B cell (primary cell): ENCODE results near the gene APRT. TPM values are rescaled to one million over a fixed set of nuclear protein-coding genes. Genes with fewer than 3 reads are reported as not detected.

Source experiments
- ATAC-seq: fragments of 200-7000 bp; cut with Tn5 transposase; one replicate; pipeline ENCODE4 v1.10.0; 2021; ENCODE audit warnings: low read depth, mild to moderate bottlenecking, moderate number of reproducible peaks, moderate library complexity
- CTCF ChIA-PET: fragments of 350-600 bp; sonication (Branson Sonifier 250); formaldehyde crosslinking; loops from one replicate; lab custom pipeline; 2021; ENCODE audit warnings: antibody characterized with exemption, inconsistent platforms; lab: Charles Lee
- POLR2A ChIA-PET: fragments of 350-600 bp; sonication (Branson Sonifier 250); formaldehyde crosslinking; loops from one replicate; lab custom pipeline; 2021; ENCODE audit warnings: antibody characterized with exemption; lab: Charles Lee
- DNase-seq: peaks from one replicate; pipeline ENCODE4 v3.0.0; 2013
- H2AFZ ChIP-seq: 2 replicates; pipeline ENCODE4 v1.6.1; 2012; ENCODE audit warnings: mild to moderate bottlenecking, low read depth, low read length; ENCODE audit not compliant: insufficient read depth, poor library complexity, severe bottlenecking
- H3K27ac ChIP-seq, 2 donors: 1 replicate in 1 of 2; 2 replicates in 1 of 2; pipeline ENCODE4 v1.5.1; 2012 to 2013; ENCODE audit warnings: low read length in 2 of 2, mild to moderate bottlenecking in 2 of 2, moderate library complexity in 1 of 2
- H3K27me3 ChIP-seq, 4 experiments: fragments of 200-600 bp in 1 of 4; sonication (generic) in 1 of 4; replicated peaks in 1 of 4; 1 replicate in 2 of 4; 2 replicates in 2 of 4; pipeline versions ENCODE4 v1.6.1 to v1.7.0; 2013 to 2016; ENCODE audit warnings: low read length in 3 of 4, mild to moderate bottlenecking in 2 of 4, mixed read lengths in 1 of 4, moderate library complexity in 1 of 4; ENCODE audit not compliant: insufficient read depth in 4 of 4, control insufficient read depth in 3 of 4; ENCODE audit errors: control extremely low read depth in 1 of 4
- H3K36me3 ChIP-seq, 2 experiments: replicated peaks in 1 of 2; 1 replicate in 1 of 2; 2 replicates in 1 of 2; pipeline versions ENCODE4 v1.6.1 to v1.7.1; 2013; ENCODE audit warnings: low read length in 1 of 2; ENCODE audit not compliant: insufficient read depth in 2 of 2, control insufficient read depth in 1 of 2; ENCODE audit errors: control extremely low read depth in 1 of 2, extremely low read depth in 1 of 2
- H3K4me1 ChIP-seq, 2 donors: fragments of 200-600 bp in 1 of 2; sonication (generic) in 1 of 2; 1 replicate in 1 of 2; 2 replicates in 1 of 2; pipeline versions ENCODE4 v1.5.1 to v1.6.1; 2013 to 2017; ENCODE audit warnings: low read length in 2 of 2; ENCODE audit not compliant: control insufficient read depth in 2 of 2, insufficient read depth in 2 of 2
- H3K4me2 ChIP-seq: replicated peaks from 2 replicates; pipeline ENCODE3; 2012; ENCODE audit warnings: mild to moderate bottlenecking, low read depth, low read length; ENCODE audit not compliant: poor library complexity, severe bottlenecking
- H3K4me3 ChIP-seq, 5 experiments: fragments of 200-600 bp in 1 of 5; sonication (generic) in 1 of 5; 1 replicate in 3 of 5; 2 replicates in 2 of 5; pipeline versions ENCODE4 v1.5.1 to v1.7.0; 2011 to 2016; ENCODE audit warnings: low read length in 4 of 5, mild to moderate bottlenecking in 4 of 5, low read depth in 2 of 5, control low read depth in 1 of 5, moderate library complexity in 1 of 5; ENCODE audit not compliant: insufficient read depth in 1 of 5; ENCODE audit errors: control extremely low read depth in 1 of 5, extremely low read depth in 1 of 5
- H3K79me2 ChIP-seq: fragments of 200-600 bp; sonication (generic); one replicate; pipeline ENCODE4 v1.6.0; 2016; ENCODE audit warnings: low read length; ENCODE audit not compliant: control insufficient read depth, insufficient read depth
- H3K9ac ChIP-seq: fragments of 200-600 bp; sonication (generic); 2 replicates; pipeline ENCODE4 v1.6.1; 2017; ENCODE audit warnings: mild to moderate bottlenecking, low read length, moderate library complexity
- H3K9me3 ChIP-seq, 3 donors: one replicate each; pipeline versions ENCODE4 v1.6.1 to v1.7.1; 2013; ENCODE audit warnings: low read length in 2 of 3; ENCODE audit not compliant: control insufficient read depth in 2 of 3, insufficient read depth in 1 of 3; ENCODE audit errors: control extremely low read depth in 1 of 3
- H4K20me1 ChIP-seq: 2 replicates; pipeline ENCODE4 v1.6.0; 2012; ENCODE audit warnings: mild to moderate bottlenecking, low read length; ENCODE audit not compliant: insufficient read depth, control insufficient read depth, poor library complexity, severe bottlenecking
- H3K27ac Mint-ChIP-seq: one replicate; pipeline ENCODE4 v1.8.0; 2021; ENCODE audit warnings: mixed read lengths
- H3K27me3 Mint-ChIP-seq: one replicate; pipeline ENCODE4 v1.8.0; 2021; ENCODE audit warnings: mixed read lengths
- H3K4me1 Mint-ChIP-seq: one replicate; pipeline ENCODE4 v1.8.0; 2021; ENCODE audit warnings: mixed read lengths
- H3K4me3 Mint-ChIP-seq: one replicate; pipeline ENCODE4 v1.8.0; 2021; ENCODE audit warnings: mixed read lengths
- H3K9me3 Mint-ChIP-seq: one replicate; pipeline ENCODE4 v1.8.0; 2022; ENCODE audit warnings: mixed read lengths; ENCODE audit not compliant: insufficient read depth
- CTCF ChIP-seq: fragments of 200-600 bp; IDR thresholded peaks from one replicate; pipeline ENCODE4 v1.8.0; 2022; ENCODE audit warnings: antibody characterized with exemption, mild to moderate bottlenecking
- EZH2 ChIP-seq: IDR thresholded peaks from 2 replicates; pipeline ENCODE4 v1.6.1; 2012; ENCODE audit warnings: borderline replicate concordance, low read depth, mild to moderate bottlenecking, moderate library complexity, low read length; ENCODE audit not compliant: insufficient read depth, poor library complexity, severe bottlenecking
- WGBS: methylation state at CpG from one replicate; pipeline ENCODE4 v1.1.5; 2013; ENCODE audit warnings: missing lambda C conversion rate; ENCODE audit not compliant: insufficient coverage; 5-methylcytosine and 5-hydroxymethylcytosine counted together
- intact Hi-C: fragments of 100-400 bp; cut with micrococcal nuclease; formaldehyde crosslinking; loops from one replicate; pipeline ENCODE4 v1.10.0; 2022
- polyA plus RNA-seq: library from polyadenylated mRNA; depleted of rRNA; stranded (reverse); fragments of >200 nt; gene quantifications from 2 replicates; pipeline ENCODE4 v1.2.3, GENCODE V29; 2012
- total RNA-seq, 2 donors: library from RNA; stranded (reverse); fragments of 120-200 nt in 1 of 2; gene quantifications; 1 replicate in 1 of 2; 2 replicates in 1 of 2; pipeline versions ENCODE4 v1.2.3 to v1.2.4, GENCODE V29; 2013 to 2022

APRT gene
- total and polyA plus RNA-seq, 2 donors (not counting 1 experiment from before 2014, with no cell fraction given) = 124 to 161 TPM

GRCh38 chr16:88805887-88806393 is 5.8 kb downstream of the APRT start:
- Mint-ChIP-seq H3K27me3 (no peaks in the 10 kb centered on the region), H3K4me1 (peaks cover 25% of the 10 kb centered on the region), H3K27ac (no peak overlapping the region), H3K9me3 (no peaks in the 10 kb centered on the region), H3K4me3 (no peak overlapping the region)
- ATAC-seq = no peak
- peaks cover 13% of the 10 kb centered on the region for H3K79me2 ChIP-seq
- ChIA-PET POLR2A (no interaction called here), CTCF (interaction anchor here (2.2 kb wide), 1 partner anchor 68 kb away, joined by 6 read pairs; no protein-coding TSS in a partner anchor)
- H3K4me2 ChIP-seq = no peak overlapping the region
- H3K36me3 ChIP-seq = peaks cover 0 to 23% of the 10 kb centered on the region in 2 experiments
- intact Hi-C loops = no loop called here
- H3K4me1 ChIP-seq = peaks cover 28 to 38% of the 10 kb centered on the region in 2 donors
- H3K27ac ChIP-seq = no peak overlapping the region
- peaks cover 0 to 4% (median 0%) of the 10 kb centered on the region in 4 experiments for H3K27me3 ChIP-seq
- H2AFZ ChIP-seq = no peak overlapping the region
- no peak overlapping the region for H3K9ac ChIP-seq
- 98% methylated on average over 20 of the region's 21 CpGs for WGBS
- peaks cover 41% of the 10 kb centered on the region for H4K20me1 ChIP-seq
- peaks cover 0 to 5% (median 0%) of the 10 kb centered on the region in 3 donors for H3K9me3 ChIP-seq
- no peak for TF ChIP-seq CTCF
- no peak overlapping the region for H3K4me3 ChIP-seq
- no peak for DNase-seq

- Histone ChIP-seq H2AFZ (no peak overlapping the region), H3K79me2 (peaks cover 7% of the 10 kb centered on the region), H3K27ac (no peak overlapping the region), H4K20me1 (peaks cover 35% of the 10 kb centered on the region), H3K4me3 (no peak overlapping the region), H3K36me3 (peaks cover 0 to 22% of the 10 kb centered on the region in 2 experiments), H3K4me2 (no peak overlapping the region), H3K27me3 (peaks cover 0 to 4% (median 0%) of the 10 kb centered on the region in 4 experiments), H3K4me1 (peaks cover 23 to 35% of the 10 kb centered on the region in 2 donors), H3K9me3 (peaks cover 0 to 5% (median 0%) of the 10 kb centered on the region in 3 donors), H3K9ac (no peak overlapping the region)
- no peaks in the 10 kb centered on the region for H3K9me3 Mint-ChIP-seq
- ATAC-seq = no peak
- no peak overlapping the region for H3K4me3 Mint-ChIP-seq
- no peak overlapping the region for H3K27ac Mint-ChIP-seq
- CTCF ChIA-PET = interaction anchor here (2.2 kb wide), 1 partner anchor 68 kb away, joined by 6 read pairs; no protein-coding TSS in a partner anchor
- DNase-seq = no peak
- TF ChIP-seq CTCF (no peak), EZH2 (no peak)
- POLR2A ChIA-PET = no interaction called here
- no peaks in the 10 kb centered on the region for H3K27me3 Mint-ChIP-seq
- peaks cover 24% of the 10 kb centered on the region for H3K4me1 Mint-ChIP-seq
- intact Hi-C loops = no loop called here
- WGBS = 94% methylated on average over 22 of the region's 22 CpGs
These were observed 6.4 kb downstream of the APRT start for GRCh38 chr16:88805340-88805715.
